HG03460 (cell line): Measurements from ENCODE around the gene RTRAF.

Experiments used
- ATAC-seq: cut with Tn5 transposase; IDR thresholded peaks from one replicate; pipeline ENCODE4 v1.9.1; 2021; ENCODE audit not compliant: unreplicated experiment

RTRAF gene

DNA sequence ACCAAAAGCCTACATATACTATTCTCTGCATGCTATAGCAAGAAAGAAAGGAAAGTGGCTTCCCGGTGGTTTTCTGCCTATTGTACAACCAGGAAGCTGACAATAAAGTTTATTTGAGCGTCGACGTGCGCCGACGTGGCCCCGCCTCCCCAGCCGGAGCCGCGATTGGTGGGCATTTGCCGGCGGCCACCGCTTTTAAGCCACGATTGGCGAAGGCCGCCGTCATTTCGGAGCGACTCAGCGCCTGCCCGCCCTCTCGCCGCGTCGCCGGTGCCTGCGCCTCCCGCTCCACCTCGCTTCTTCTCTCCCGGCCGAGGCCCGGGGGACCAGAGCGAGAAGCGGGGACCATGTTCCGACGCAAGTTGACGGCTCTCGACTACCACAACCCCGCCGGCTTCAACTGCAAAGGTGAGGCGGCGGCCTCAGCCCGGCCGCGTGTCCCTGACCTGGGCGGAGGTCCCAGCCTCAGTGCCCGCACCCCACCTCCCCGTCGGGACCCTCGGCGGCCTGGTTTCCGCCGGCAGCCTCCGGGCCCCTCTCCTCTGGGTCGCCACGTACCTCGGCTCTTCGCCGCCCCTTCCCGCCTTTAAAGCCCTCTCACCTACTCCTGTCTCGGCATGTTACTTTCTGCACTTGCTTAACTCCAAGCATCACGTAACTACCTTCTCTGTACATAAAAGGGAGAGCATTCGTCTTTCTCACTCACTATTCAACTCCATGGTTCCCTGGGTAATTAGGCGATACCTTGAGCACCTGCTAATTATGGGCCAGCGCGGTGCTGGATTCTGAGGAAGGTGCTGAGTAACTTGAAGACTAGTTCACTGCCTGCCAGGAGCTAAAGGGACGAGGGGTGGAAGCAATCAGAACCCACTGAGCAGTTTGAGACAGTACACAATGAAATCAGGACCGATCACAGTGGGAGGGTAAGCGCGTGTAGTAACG, at the start of gene RTRAF:
TSS of gene RTRAF (plus strand) at position 254 of the 942 bp plus-strand sequence. CDS start at position 348, 94 bp downstream.
- peak; percentile 95 for ATAC-seq

GRCh38 chr14:51939755-51940301, 49.5 kb upstream of the RTRAF start:
- no peak for ATAC-seq

DNA sequence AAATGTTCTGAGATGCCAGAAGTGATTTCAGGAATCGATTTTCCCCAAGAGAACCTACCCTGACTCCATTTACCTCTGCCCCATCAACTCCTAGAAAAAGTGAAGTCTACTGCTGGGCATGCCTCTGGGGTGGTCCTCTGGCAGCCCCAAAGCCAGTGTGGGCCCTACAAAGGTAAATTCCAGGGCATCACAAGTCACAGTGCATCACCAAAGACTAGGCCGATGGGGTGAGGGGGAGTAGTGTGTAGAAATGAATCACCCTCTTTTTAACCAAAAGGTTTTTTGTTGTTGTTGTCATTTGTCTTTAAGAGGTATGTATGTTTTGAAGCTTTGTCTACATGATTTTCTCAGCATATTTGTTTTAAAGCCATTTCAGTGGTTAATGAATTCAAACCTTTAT, 46.4 kb upstream of the RTRAF start:
- no peak for ATAC-seq

DNA sequence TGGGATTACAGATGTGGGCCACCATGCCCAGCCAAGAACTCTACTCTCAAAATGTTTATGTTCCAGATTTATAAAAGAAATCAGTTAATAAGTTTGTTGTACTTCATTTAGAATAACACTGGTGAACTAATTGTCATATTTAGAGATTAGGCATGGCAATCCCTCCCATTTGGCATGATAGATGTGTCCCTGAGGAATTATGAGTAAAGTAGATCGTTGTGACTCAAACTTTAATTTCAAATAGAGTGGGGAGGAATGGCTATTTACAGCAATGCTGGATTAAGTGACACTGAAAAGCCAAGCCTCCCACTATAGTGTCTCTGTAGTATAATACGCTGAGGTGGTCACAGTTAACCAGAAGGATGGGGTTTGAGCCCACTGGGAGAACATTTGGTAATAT, 39.3 kb upstream of the RTRAF start:
- no peak for ATAC-seq

DNA sequence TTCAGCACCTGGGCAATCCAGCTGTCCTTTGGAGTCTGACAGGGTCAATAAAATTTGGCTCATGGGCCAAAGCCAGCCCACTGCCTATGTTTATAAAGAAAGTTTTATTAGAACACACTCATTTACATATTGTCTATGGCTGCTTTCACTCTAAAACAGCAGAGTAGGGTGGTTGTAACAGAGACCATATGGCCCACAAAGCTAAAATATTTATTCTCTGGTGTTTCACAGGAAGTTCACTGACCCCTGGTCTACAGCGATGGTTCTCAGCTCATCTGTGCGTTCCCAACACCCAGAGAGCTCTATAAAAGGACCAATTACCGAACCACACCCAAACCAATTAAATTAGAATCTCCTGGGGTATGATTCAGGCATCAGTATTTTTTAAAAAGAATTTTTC, 37.7 kb upstream of the RTRAF start:
- no peak for ATAC-seq

DNA sequence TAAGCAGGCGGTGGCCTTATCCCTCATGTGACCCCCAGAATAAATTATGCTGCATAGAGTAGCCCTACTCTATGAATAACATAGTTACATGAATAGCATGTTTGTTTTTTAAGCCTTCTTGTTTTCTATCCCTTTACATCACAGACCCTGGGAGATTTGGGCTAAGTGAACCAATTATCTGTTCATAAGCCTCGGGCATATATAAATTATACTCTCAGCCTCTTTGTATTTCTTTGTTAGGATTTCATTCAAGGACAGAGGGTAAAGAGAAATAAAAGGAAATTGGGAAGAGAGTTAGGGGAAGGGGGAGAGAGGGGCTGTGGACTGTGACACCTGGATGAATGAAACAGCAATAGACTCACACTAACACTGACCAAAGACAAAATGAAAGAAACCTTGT, 35.3 kb upstream of the RTRAF start:
- ATAC-seq: no peak

DNA sequence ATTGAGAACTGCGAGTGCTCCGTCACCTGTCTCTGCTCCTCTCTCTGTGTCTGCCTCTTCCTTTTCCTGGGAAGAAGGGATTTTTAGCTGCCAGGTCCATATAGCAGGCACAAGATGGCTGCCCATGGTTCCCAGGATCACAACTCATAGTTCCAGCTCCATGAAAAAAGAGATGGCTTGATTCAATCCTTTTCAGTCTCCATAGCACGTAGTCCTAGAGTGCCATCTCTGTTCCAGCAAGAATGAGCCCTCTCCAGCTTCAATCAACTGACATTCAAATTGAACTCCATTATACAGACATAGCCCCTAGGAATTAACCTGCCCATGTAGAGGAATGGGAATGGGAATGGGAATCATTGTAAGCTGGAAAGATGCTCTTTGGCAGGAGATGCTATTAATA, 34.7 kb upstream of the RTRAF start:
- ATAC-seq: no peak

DNA sequence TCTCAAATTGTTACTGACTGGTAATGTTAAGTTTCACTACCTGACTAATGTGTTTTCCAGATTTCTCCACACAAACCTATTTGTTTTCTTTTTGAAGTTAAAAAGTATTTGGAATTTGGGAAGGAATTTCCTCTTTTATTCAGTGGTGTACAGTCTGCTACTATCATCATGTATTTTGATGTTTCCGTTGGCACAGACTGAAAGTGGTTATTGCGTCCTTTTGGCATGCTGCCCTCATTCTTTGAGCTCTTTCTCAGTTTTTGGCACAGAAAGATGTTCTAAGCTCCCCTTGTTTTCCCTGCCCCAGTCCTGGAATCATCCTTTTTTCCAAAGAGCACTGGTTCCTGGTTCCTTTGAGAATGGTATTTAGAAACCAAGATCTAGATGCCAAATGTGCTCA, 31.4 kb upstream of the RTRAF start:
- no peak for ATAC-seq

GRCh38 chr14:51959928-51960327, 29.4 kb upstream of the RTRAF start:
- no peak for ATAC-seq

- ATAC-seq: no peak
Measured at GRCh38 chr14:51960866-51961265, 28.5 kb upstream of the RTRAF start.

- no peak for ATAC-seq
Measured at GRCh38 chr14:51962711-51963110, 26.6 kb upstream of the RTRAF start.

DNA sequence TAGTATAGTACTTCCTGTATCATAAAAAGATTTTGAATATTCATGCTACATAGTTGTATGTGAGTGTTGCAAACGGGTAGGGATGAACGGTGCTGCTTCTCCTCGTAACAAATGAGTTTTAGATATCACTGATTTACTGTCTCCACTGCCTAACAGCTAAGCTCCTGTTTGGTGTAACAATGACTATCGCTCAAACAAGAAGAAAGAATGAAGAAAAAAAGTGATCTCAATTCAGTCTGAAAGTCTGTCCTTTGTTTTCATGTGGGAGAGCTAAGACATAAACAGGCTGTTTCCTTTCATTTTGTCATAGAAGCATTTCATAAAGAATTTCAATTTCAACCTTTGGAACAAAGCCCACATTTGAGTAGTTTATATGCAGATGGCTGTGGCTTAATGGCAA, 26.1 kb upstream of the RTRAF start:
- ATAC-seq: no peak

GRCh38 chr14:51967521-51967920, 21.8 kb upstream of the RTRAF start:
- no peak for ATAC-seq

DNA sequence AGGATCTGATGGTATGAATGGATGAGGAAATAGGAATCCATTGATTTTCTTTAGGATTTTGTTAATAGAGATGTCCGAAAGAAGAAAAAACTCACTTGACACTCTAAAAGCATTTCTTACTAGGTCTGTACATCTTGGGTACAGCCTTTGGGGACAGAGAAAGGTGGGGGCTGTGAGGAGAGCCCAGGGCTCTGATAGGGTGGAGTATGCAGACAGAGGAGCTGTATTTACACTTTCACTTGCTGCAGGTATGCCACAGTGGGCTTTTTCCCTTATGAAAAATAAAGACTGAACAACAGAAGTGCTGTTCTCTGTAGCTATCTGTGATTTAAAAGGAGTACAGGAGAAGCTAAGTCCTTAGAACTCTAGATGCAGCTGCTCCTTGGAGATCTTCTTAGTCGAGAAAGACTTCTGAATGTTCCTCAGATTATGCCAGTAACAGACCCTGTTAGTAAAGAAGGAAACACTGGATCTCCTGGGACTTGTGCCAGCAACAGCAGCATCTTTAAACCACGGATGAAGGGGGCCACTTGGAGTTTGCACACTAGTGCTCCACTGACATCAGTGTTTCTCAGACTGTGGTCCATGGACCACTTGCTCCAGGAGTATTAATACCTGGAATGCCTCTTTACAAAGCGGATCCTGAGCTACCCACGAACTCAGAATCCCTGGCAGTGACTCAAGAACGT, 19.4 kb upstream of the RTRAF start:
- no peak for ATAC-seq

- ATAC-seq: no peak
Measured at GRCh38 chr14:51972566-51972965, 16.8 kb upstream of the RTRAF start.

GRCh38 chr14:51977075-51977474, 12.3 kb upstream of the RTRAF start:
- no peak for ATAC-seq

GRCh38 chr14:51978681-51979085, 10.7 kb upstream of the RTRAF start:
- no peak for ATAC-seq

GRCh38 chr14:51979088-51979709, 10.1 kb upstream of the RTRAF start:
- ATAC-seq: peak; percentile 41

DNA sequence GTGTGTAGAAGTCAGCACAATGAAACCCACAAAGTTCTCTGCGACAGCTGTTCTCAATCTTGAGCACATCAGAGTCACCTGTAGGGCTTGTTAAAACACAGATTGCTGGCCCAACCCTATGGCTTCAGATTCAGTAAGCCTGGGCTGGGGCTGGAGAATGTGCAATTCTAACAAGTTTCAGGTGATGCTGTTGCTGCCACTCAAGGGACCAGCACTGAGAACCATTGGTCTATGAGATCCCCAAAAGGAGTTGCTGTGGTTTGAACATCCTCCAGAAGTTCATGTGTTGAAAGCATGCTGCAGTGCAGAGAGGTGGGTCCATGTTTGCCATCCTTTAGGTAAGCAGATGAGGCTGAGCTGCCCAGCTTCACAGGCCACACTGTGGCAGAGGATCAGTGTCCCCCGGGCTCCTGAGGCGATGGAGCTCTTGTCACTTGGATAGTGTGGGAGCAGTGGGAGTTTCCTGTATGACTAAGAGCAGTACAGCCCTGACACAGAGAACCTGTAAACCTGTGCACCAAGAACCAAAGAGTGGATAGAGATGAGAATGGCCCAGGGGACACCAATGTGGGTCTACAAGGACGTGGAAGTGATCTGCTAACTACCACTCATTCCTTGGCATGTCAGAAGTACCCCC, 8.0 kb upstream of the RTRAF start:
- peak; percentile 77 for ATAC-seq

GRCh38 chr14:51988221-51988620, 1.1 kb upstream of the RTRAF start:
- ATAC-seq: no peak

DNA sequence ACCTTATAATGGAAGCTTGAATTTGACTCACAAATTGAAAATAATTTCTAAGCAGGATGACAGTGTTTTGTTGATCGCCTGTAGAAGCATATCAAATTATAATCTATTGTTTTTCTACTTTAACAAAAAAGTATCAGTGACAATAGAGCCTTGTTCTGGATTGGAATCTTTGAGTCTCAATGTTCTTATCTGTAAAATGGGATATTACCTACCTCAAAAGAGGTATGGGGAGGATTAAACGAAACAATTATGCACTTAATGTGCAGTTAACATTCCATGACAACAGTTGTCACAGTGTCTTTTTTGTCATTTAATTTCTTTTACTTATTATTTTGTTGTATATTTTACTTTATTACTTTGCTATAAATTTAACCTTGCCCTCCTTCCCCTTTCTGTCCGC, 1.1 kb downstream of the RTRAF start:
- no peak for ATAC-seq
